ENCODE results near the gene COX8C.

DNA sequence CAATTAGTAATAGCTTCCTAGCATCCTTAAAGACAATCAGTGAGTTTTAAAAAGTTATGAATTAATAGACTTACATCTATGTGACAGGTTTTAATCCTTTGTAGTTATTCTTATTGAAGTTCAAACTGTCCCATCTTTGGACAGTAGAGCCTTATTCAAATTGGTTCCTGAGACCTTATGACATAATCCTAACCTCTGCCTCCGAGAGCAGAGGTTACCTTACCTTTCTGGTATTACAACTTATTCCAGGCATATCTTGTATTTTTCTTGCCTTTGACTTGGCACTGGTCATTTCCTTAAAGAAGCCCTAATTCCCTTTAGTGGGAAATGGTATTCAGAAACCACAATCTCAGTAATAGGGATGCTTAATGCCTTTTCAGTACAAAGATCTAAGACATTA is 35.9 kb upstream of the COX8C start:
- no peak for TF ChIP-seq POLR2A (IDR thresholded peaks at IDR 0.05; ENCODE audit: low read length)
- no peak for TF ChIP-seq GATA1 (IDR thresholded peaks at IDR 0.05; ENCODE audit: low read depth, low read length)
